Activated CD8-positive, alpha-beta T cell treated with anti-CD3 and anti-CD28 coated beads, Interleukin-2, amount 10 ng/mL, durations not matched to agents 7 days and 5 days (primary cell): ENCODE data around the gene KYNU. TPM values are rescaled to one million over a fixed set of nuclear protein-coding genes. Genes with fewer than 3 reads are reported as not detected.
"Not testable (repeated sequence)": the region's sequence is repeated elsewhere in the genome, so short reads cannot be mapped to it uniquely, and the experiment has no call there.

Experiments
- ATAC-seq: fragments of 150-1000 bp; cut with Tn5 transposase; one replicate; pipeline ENCODE4 v1.10.0; 2021; ENCODE audit warnings: moderate library complexity
- CTCF ChIA-PET: fragments of 350-600 bp; sonication (Branson Sonifier 250); formaldehyde crosslinking; loops from one replicate; lab custom pipeline; 2021; ENCODE audit warnings: antibody characterized with exemption; lab: Charles Lee
- POLR2A ChIA-PET: fragments of 350-600 bp; sonication (Branson Sonifier 250); formaldehyde crosslinking; loops from one replicate; lab custom pipeline; 2021; ENCODE audit warnings: antibody characterized with exemption; lab: Charles Lee
- DNase-seq: peaks from one replicate; pipeline ENCODE4 v3.0.0-alpha.2; 2020
- H3K27ac Mint-ChIP-seq: one replicate; pipeline ENCODE4 v1.8.0; 2021; ENCODE audit warnings: mild to moderate bottlenecking, mixed read lengths
- H3K27me3 Mint-ChIP-seq: one replicate; pipeline ENCODE4 v1.8.0; 2021; ENCODE audit warnings: low read depth, mixed read lengths
- H3K36me3 Mint-ChIP-seq: one replicate; pipeline ENCODE4 v1.8.0; 2021; ENCODE audit warnings: low read depth, mixed read lengths
- H3K4me1 Mint-ChIP-seq: one replicate; pipeline ENCODE4 v1.8.0; 2021; ENCODE audit warnings: low read depth, mixed read lengths
- H3K4me3 Mint-ChIP-seq: one replicate; pipeline ENCODE4 v1.8.0; 2021; ENCODE audit warnings: mild to moderate bottlenecking, mixed read lengths
- H3K9me3 Mint-ChIP-seq: one replicate; pipeline ENCODE4 v1.8.0; 2022; ENCODE audit warnings: mixed read lengths; ENCODE audit not compliant: insufficient read depth
- total RNA-seq, 2 experiments: library from RNA; stranded (reverse); gene quantifications; one replicate each; pipeline ENCODE4 v1.2.3, GENCODE V29; 2021

The KYNU gene
- total RNA-seq, 2 experiments from 2014 or later, result not detected

- Mint-ChIP-seq H3K27me3 (peaks cover 22% of the 10 kb centered on the region), H3K36me3 (no peaks in the 10 kb centered on the region), H3K9me3 (no peaks in the 10 kb centered on the region), H3K4me3 (no peak overlapping the region), H3K27ac (no peak overlapping the region), H3K4me1 (no peaks in the 10 kb centered on the region)
- CTCF ChIA-PET, result interaction anchor here (0.8 kb wide), 1 partner anchor 13 kb away, joined by 4 read pairs; no protein-coding TSS in a partner anchor
- ATAC-seq (no peak), DNase-seq (no peak)
- POLR2A ChIA-PET, result no interaction called here
Measured at GRCh38 chr2:142993771-142994170, 116.3 kb downstream of the KYNU start.

- Mint-ChIP-seq H3K27ac (no peak overlapping the region), H3K4me1 (no peaks in the 10 kb centered on the region), H3K36me3 (no peaks in the 10 kb centered on the region), H3K9me3 (no peaks in the 10 kb centered on the region), H3K4me3 (no peak overlapping the region), H3K27me3 (peaks cover 25% of the 10 kb centered on the region)
- ATAC-seq (no peak), DNase-seq (no peak)
- ChIA-PET CTCF (no interaction called here), POLR2A (no interaction called here)
Measured at GRCh38 chr2:142994665-142995064, 117.2 kb downstream of the KYNU start.

GRCh38 chr2:142997231-142997630, 119.8 kb downstream of the KYNU start:
- Mint-ChIP-seq H3K4me1 (no peaks in the 10 kb centered on the region), H3K36me3 (no peaks in the 10 kb centered on the region), H3K9me3 (no peaks in the 10 kb centered on the region), H3K4me3 (no peak overlapping the region), H3K27me3 (peaks cover 20% of the 10 kb centered on the region), H3K27ac (no peak overlapping the region)
- ATAC-seq (no peak), DNase-seq (no peak)
- POLR2A ChIA-PET, result no interaction called here
- CTCF ChIA-PET, result no interaction called here

GRCh38 chr2:143000599-143000998, 123.1 kb downstream of the KYNU start:
- DNase-seq (no peak), ATAC-seq (no peak)
- Mint-ChIP-seq H3K27me3 (peaks cover 14% of the 10 kb centered on the region), H3K9me3 (no peaks in the 10 kb centered on the region), H3K4me1 (no peaks in the 10 kb centered on the region), H3K4me3 (no peak overlapping the region), H3K27ac (no peak overlapping the region), H3K36me3 (no peaks in the 10 kb centered on the region)
- ChIA-PET POLR2A (no interaction called here), CTCF (no interaction called here)

GRCh38 chr2:143001501-143001900, 124.0 kb downstream of the KYNU start:
- Mint-ChIP-seq H3K4me3 (no peak overlapping the region), H3K36me3 (no peaks in the 10 kb centered on the region), H3K27me3 (peaks cover 7% of the 10 kb centered on the region), H3K9me3 (no peaks in the 10 kb centered on the region), H3K4me1 (no peaks in the 10 kb centered on the region), H3K27ac (no peak overlapping the region)
- POLR2A ChIA-PET, result no interaction called here
- ATAC-seq, result no peak
- CTCF ChIA-PET, result no interaction called here
- no peak for DNase-seq

GRCh38 chr2:143015656-143016055, 138.2 kb downstream of the KYNU start:
- POLR2A ChIA-PET, result no interaction called here
- ATAC-seq (no peak), DNase-seq (no peak)
- H3K27me3 Mint-ChIP-seq, result peaks cover 30% of the 10 kb centered on the region
- no peak overlapping the region for H3K4me3 Mint-ChIP-seq
- no peaks in the 10 kb centered on the region for H3K9me3 Mint-ChIP-seq
- H3K27ac Mint-ChIP-seq, result no peak overlapping the region
- no peaks in the 10 kb centered on the region for H3K4me1 Mint-ChIP-seq
- H3K36me3 Mint-ChIP-seq, result no peaks in the 10 kb centered on the region
- CTCF ChIA-PET, result interaction anchor here (1.2 kb wide), 1 partner anchor 26 kb away, joined by 3 read pairs; no protein-coding TSS in a partner anchor

GRCh38 chr2:143026411-143027054, 149.1 kb downstream of the KYNU start:
- CTCF ChIA-PET, result no interaction called here
- Mint-ChIP-seq H3K27ac (no peak overlapping the region), H3K27me3 (peaks cover 20% of the 10 kb centered on the region), H3K36me3 (no peaks in the 10 kb centered on the region), H3K9me3 (no peaks in the 10 kb centered on the region), H3K4me3 (no peak overlapping the region), H3K4me1 (peaks cover 8% of the 10 kb centered on the region)
- DNase-seq (no peak), ATAC-seq (no peak)
- POLR2A ChIA-PET, result no interaction called here

- Mint-ChIP-seq H3K27ac (no peak overlapping the region), H3K27me3 (peaks cover 18% of the 10 kb centered on the region), H3K4me3 (no peak overlapping the region), H3K4me1 (peaks cover 8% of the 10 kb centered on the region), H3K36me3 (no peaks in the 10 kb centered on the region), H3K9me3 (no peaks in the 10 kb centered on the region)
- DNase-seq (no peak), ATAC-seq (no peak)
- ChIA-PET POLR2A (no interaction called here), CTCF (no interaction called here)
Measured at GRCh38 chr2:143029141-143029540, 151.7 kb downstream of the KYNU start.

GRCh38 chr2:143030127-143030526, 152.7 kb downstream of the KYNU start:
- no peak overlapping the region for H3K4me3 Mint-ChIP-seq
- peaks cover 14% of the 10 kb centered on the region for H3K27me3 Mint-ChIP-seq
- DNase-seq, result no peak
- peaks cover 8% of the 10 kb centered on the region for H3K4me1 Mint-ChIP-seq
- H3K27ac Mint-ChIP-seq, result no peak overlapping the region
- ATAC-seq, result no peak
- POLR2A ChIA-PET, result no interaction called here
- no peaks in the 10 kb centered on the region for H3K9me3 Mint-ChIP-seq
- no peaks in the 10 kb centered on the region for H3K36me3 Mint-ChIP-seq
- CTCF ChIA-PET, result no interaction called here

- ATAC-seq (peak; percentile 88), DNase-seq (peak; percentile 78)
- CTCF ChIA-PET, result interaction anchor here (0.7 to 2.8 kb wide), 31 partner anchors 9 to 654 kb away, joined by 3 to 18 read pairs (median 4); no protein-coding TSS in a partner anchor
- POLR2A ChIA-PET, result interaction anchor here (1.2 kb wide), 1 partner anchor 13 kb away, joined by 3 read pairs; no protein-coding TSS in a partner anchor
- Mint-ChIP-seq H3K9me3 (no peaks in the 10 kb centered on the region), H3K27ac (no peak overlapping the region), H3K4me3 (no peak overlapping the region), H3K36me3 (no peaks in the 10 kb centered on the region), H3K4me1 (peaks cover 8% of the 10 kb centered on the region), H3K27me3 (peaks cover 6% of the 10 kb centered on the region)
Measured at GRCh38 chr2:143034292-143035074, 157.0 kb downstream of the KYNU start.

GRCh38 chr2:143051465-143051864, 174.0 kb downstream of the KYNU start:
- no peak for DNase-seq
- Mint-ChIP-seq H3K36me3 (no peaks in the 10 kb centered on the region), H3K4me1 (no peaks in the 10 kb centered on the region), H3K27me3 (peaks cover 4% of the 10 kb centered on the region), H3K27ac (no peak overlapping the region), H3K9me3 (no peaks in the 10 kb centered on the region), H3K4me3 (no peak overlapping the region)
- ATAC-seq, result no peak
- CTCF ChIA-PET, result no interaction called here
- POLR2A ChIA-PET, result no interaction called here

- H3K27me3 Mint-ChIP-seq, H3K4me1 Mint-ChIP-seq, H3K27ac Mint-ChIP-seq, CTCF ChIA-PET, H3K9me3 Mint-ChIP-seq, DNase-seq, POLR2A ChIA-PET, H3K36me3 Mint-ChIP-seq, H3K4me3 Mint-ChIP-seq, ATAC-seq: not testable (repeated sequence)
Measured at GRCh38 chr2:143053437-143053836, 176.0 kb downstream of the KYNU start.
